Measurements from ENCODE around the gene F12.

F12 gene

DNA sequence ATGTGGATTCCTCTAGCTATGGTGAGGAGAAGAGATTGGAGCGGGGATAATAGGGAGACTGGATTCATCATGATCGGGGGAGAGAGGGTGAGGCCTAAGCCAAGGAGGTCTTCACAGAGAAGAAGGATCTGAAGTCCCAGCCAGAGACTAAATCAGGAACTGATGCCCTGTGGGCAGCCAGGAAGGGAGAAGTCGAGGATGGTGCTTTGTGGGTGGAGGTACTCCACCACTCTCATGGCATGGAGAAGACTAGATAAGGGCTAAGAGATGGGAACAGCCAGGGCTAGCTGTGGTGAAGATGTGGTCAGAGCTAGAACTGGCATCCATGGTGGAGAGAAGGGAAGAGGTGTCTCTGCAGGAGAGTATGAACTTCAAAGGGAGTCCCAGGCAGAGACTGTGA is 54.7 kb downstream of the F12 start:
- intact Hi-C loops (cut with DNase I): no loop called here
- DNase-seq: no peak

DNA sequence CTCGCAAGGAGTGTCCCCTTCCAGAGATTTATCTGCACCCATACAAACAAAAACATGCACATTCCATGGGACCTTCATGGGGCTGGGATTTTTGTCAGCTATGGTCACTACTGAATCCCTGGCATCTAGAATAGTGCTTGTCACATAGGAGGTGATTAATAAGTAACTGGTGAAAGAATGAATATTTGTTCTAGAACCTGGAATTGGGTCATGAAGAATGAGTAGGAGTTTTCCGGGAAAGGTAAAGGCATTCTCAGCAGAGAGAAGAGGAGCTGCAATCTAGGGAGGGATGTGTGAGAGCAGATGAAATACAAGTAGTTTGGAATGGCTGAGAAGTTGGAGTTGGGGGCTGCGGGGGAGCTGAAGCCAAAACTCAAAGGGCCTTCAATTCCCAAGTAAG is 55.1 kb downstream of the F12 start:
- intact Hi-C loops (cut with DNase I): no loop called here
- DNase-seq: peak in 1 of 42 donors; percentile 26

DNA sequence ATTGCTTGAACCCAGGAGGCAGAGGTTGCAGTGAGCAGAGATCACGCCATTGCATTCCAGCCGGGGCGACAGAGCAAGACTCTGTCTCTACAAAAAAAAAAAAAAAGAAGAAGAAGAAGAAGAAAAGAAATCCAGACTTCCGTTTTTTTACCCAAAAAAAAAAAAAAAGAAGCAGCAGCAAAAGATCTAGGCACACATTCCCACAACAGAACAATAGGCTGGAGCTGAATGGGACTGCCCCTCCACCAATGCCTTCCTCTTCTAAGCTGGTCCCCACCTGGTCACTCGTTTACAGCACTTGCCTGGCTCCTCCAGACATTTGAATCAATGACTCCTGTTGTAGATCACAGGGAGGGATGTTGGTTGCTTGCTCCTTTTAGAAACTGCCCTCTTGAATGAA is 56.3 kb downstream of the F12 start:
- intact Hi-C loops (cut with DNase I): no loop called here
- no peak for DNase-seq
